GM12801 (cell line): ENCODE data around the gene PEPD.

ENCODE experiments used
- CTCF ChIP-seq: IDR thresholded peaks from one replicate; pipeline ENCODE4 v1.5.1; 2011; ENCODE audit warnings: control low read depth; ENCODE audit not compliant: insufficient read length; ENCODE audit errors: extremely low read depth

The PEPD gene

DNA sequence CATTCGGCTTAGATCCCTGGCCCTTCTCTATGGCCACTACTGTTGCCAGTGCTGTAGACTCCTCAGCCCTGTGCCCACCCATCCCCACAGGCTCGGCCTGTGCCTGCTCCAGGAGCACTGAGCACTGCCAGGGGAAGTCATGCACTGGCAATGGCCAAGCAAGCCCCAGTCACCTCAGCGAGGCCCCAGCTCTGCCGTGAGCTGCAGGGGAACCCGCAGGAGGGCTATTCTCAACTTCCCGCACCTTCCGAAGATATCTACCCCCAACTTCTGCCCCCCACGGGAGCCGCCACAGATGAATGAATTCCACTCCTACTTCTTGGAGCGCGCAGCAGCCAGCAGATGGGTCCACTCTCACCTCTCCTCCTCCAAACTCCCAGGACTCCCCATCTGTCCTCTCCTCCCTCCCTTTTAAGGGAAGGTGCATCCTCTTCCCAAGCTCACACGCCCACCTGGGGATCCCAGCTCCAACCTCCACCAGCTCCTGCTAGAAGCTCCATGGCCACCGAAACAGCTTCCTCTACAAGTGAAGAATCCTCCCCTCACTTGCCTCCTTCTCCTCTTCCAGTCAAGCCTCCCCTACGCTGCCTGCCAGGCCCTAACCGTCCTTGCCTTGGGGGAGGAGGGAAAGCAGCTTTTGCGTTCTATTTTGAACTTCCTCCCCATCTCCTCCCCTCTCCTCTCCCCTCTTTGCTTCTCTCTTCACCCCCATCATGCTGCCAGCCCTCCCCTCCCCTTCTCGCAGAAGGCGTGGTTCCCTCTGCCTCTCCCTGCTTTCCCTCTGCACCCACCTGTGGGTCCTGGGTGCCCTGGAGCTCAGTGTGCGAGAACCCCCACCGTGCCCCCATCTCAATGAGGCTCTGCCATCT is 52.2 kb downstream of the PEPD start:
- no peak for TF ChIP-seq CTCF

GRCh38 chr19:33468361-33469170 is 53.0 kb downstream of the PEPD start:
- TF ChIP-seq CTCF: no peak

- TF ChIP-seq CTCF: no peak
These were observed 53.7 kb downstream of the PEPD start for GRCh38 chr19:33467851-33468250.

DNA sequence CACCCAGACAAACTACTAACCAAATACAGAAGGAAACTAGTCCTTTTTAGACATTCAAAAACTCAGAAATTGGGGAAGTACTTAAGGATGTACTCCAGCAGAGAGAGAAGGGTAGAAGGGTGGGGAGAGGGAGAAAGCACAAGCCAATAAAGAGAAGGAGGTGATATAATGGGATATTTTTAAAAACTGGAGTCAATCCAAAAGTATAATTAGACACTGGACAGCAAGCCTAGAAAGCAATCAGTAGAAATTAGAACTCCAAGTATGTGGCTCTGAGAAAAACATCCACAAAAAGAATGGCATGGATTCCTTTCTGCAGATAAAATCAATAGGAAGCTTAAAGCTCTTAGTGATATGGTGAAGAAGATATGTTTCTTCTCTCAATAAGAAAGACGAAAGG is 55.8 kb downstream of the PEPD start:
- TF ChIP-seq CTCF: no peak

DNA sequence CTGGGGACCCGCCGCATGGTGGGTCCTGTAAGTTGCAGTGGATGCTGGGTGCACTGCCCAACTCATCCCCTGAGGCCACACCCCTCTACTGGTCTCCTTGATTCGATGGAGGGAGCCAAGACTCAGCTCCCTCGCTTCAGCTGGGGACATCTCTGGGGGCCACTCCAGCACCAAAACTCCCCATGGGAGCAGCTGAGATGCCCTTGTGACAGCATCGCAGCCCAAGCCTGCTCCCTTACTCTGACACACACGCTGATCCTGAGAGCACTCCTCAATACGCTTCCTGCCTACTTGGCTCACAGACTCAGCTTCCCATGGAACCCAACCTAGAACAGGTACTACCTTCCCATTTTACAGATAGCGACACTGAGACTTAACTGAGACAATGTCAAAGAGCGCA is 56.2 kb downstream of the PEPD start:
- TF ChIP-seq CTCF: no peak

GRCh38 chr19:33464733-33465115 is 56.9 kb downstream of the PEPD start:
- no peak for TF ChIP-seq CTCF

GRCh38 chr19:33464010-33464732 is 57.4 kb downstream of the PEPD start:
- TF ChIP-seq CTCF: no peak
